GM23248 (cell line): Measurements from ENCODE around the gene ZNF460. TPM values are rescaled to one million over a fixed set of nuclear protein-coding genes. Genes with fewer than 3 reads are reported as not detected.

Source experiments
- DNase-seq: peaks from one replicate; pipeline ENCODE4 v3.0.0-alpha.2; 2015
- H2AFZ ChIP-seq: fragments of 200-600 bp; sonication (generic); 2 replicates; pipeline ENCODE4 v1.6.1; 2016; ENCODE audit warnings: antibody characterized with exemption
- H3F3A ChIP-seq: fragments of 200-600 bp; sonication (generic); 2 replicates; pipeline ENCODE4 v1.6.1; 2016; ENCODE audit warnings: mild to moderate bottlenecking, antibody characterized with exemption, mixed run types; ENCODE audit not compliant: insufficient read depth
- H3K27ac ChIP-seq: fragments of 200-600 bp; sonication (generic); 2 replicates; pipeline ENCODE4 v1.5.1; 2016; ENCODE audit warnings: mild to moderate bottlenecking
- H3K27me3 ChIP-seq: fragments of 200-600 bp; sonication (generic); replicated peaks from 2 replicates; pipeline ENCODE4 v1.6.1; 2016; ENCODE audit warnings: mild to moderate bottlenecking; ENCODE audit not compliant: insufficient read depth
- H3K36me3 ChIP-seq: fragments of 200-600 bp; sonication (generic); 2 replicates; pipeline ENCODE4 v1.6.1; 2016; ENCODE audit warnings: low read depth, mild to moderate bottlenecking
- H3K4me1 ChIP-seq: fragments of 200-600 bp; sonication (generic); 2 replicates; pipeline ENCODE4 v1.6.1; 2016; ENCODE audit warnings: mild to moderate bottlenecking; ENCODE audit not compliant: insufficient read depth
- H3K4me2 ChIP-seq: fragments of 200-600 bp; sonication (generic); one replicate; pipeline ENCODE4 v1.6.1; 2016; ENCODE audit warnings: mild to moderate bottlenecking; ENCODE audit not compliant: unreplicated experiment
- H3K4me3 ChIP-seq: fragments of 200-600 bp; sonication (generic); 2 replicates; pipeline ENCODE4 v1.5.1; 2016; ENCODE audit warnings: mild to moderate bottlenecking
- H3K79me2 ChIP-seq: fragments of 200-600 bp; sonication (generic); 2 replicates; pipeline ENCODE4 v1.6.1; 2016; ENCODE audit warnings: mild to moderate bottlenecking; ENCODE audit not compliant: insufficient read depth
- H3K9ac ChIP-seq: fragments of 200-600 bp; sonication (generic); 2 replicates; pipeline ENCODE4 v1.6.1; 2016; ENCODE audit warnings: mild to moderate bottlenecking
- H3K9me2 ChIP-seq: fragments of 200-600 bp; sonication (generic); 2 replicates; pipeline ENCODE4 v1.6.1; 2016; ENCODE audit warnings: mixed run types, mild to moderate bottlenecking, moderate library complexity; ENCODE audit not compliant: insufficient read depth
- H3K9me3 ChIP-seq: fragments of 200-600 bp; sonication (generic); one replicate; pipeline ENCODE4 v1.6.1; 2017; ENCODE audit warnings: low read depth
- H4K20me1 ChIP-seq: fragments of 200-600 bp; sonication (generic); 2 replicates; pipeline ENCODE4 v1.6.0; 2016; ENCODE audit not compliant: insufficient read depth
- EZH2 ChIP-seq: fragments of 200-600 bp; sonication (generic); IDR thresholded peaks from 2 replicates; pipeline ENCODE4 v1.6.1; 2018; ENCODE audit warnings: antibody characterized with exemption, mild to moderate bottlenecking; ENCODE audit not compliant: insufficient read depth, poor library complexity, severe bottlenecking
- EZH2phosphoT487 ChIP-seq: fragments of 200-600 bp; sonication (generic); IDR thresholded peaks from 2 replicates; pipeline ENCODE4 v1.6.1; 2018; ENCODE audit warnings: antibody characterized with exemption, moderate library complexity, mild to moderate bottlenecking, low read depth; ENCODE audit not compliant: insufficient read depth
- WGBS, 2 experiments: methylation state at CpG; one replicate each; pipeline ENCODE4 v1.1.6; 2015 to 2017; ENCODE audit warnings: low lambda C conversion rate in 2 of 2, low coverage in 1 of 2; ENCODE audit errors: missing lambda C conversion rate in 2 of 2; 5-methylcytosine and 5-hydroxymethylcytosine counted together
- in situ Hi-C: fragments of 300-500 bp; cut with MboI; formaldehyde crosslinking; loops from 2 replicates; pipeline ENCODE4 v1.15.0; 2020
- polyA plus RNA-seq: library from polyadenylated mRNA; unstranded; fragments of >200 nt; fragmentation: Nextera tagmentation; extraction: Ambion mirVana; gene quantifications from 2 replicates; pipeline ENCODE4 v1.2.1, GENCODE V29; 2016
- total RNA-seq: library from RNA; depleted of rRNA; stranded (reverse); fragments of >200 nt; shearing (Covaris generic); gene quantifications from 2 replicates; pipeline ENCODE4 v1.2.3, GENCODE V29; 2014

Gene ZNF460
- total and polyA plus RNA-seq, 2 experiments from 2014 or later = 7.6 to 49.3 TPM

DNA sequence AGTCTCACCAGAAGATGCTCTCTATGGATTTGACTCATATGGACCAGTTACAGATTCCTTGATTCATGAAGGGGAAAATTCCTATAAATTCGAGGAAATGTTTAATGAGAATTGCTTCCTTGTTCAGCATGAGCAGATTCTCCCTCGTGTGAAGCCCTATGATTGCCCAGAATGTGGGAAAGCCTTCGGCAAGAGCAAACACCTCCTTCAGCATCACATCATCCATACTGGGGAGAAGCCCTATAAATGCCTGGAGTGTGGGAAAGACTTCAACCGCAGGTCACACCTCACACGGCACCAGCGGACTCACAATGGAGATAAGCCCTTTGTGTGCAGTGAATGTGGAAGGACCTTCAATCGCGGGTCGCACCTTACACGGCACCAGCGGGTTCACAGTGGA is 10.7 kb downstream of the ZNF460 start:
- Histone ChIP-seq H3K36me3 (peaks cover 95% of the 10 kb centered on the region), H2AFZ (no peak overlapping the region), H3K27ac (no peak overlapping the region), H3K9me2 (no peaks in the 10 kb centered on the region), H3K9me3 (no peaks in the 10 kb centered on the region), H3K79me2 (peaks cover 100% of the 10 kb centered on the region), H3K4me2 (no peak overlapping the region), H3K4me1 (no peaks in the 10 kb centered on the region), H4K20me1 (peaks cover 24% of the 10 kb centered on the region), H3K27me3 (no peaks in the 10 kb centered on the region), H3K4me3 (no peak overlapping the region), H3K9ac (no peak overlapping the region), H3F3A (peaks cover 15% of the 10 kb centered on the region)
- in situ Hi-C loops = no loop called here
- no peak for TF ChIP-seq EZH2
- no peak for TF ChIP-seq EZH2phosphoT487
- 99% methylated on average over 11 of the region's 11 CpGs for WGBS, 2 experiments
- no peak for DNase-seq

DNA sequence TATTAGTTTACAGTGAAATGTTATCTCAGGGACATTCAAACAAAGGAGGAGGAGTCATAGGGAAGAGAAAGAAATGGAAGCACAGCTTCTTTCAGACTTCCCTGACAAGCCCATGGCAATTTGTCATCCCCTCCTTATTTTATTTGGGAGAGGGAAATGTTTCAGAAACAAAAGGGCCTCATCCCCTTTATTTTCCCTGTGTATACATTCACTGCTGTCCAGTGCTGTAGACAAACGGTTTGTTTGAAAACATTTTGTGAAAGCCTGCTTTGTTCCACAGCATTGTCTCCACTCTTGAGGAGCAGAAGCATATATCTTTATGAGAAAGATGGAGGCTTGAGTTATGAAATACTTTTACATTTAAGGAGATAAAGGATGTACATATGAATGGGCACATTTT is 12.3 kb downstream of the ZNF460 start:
- in situ Hi-C loops = no loop called here
- no peaks in the 10 kb centered on the region for H3K9me2 ChIP-seq
- H4K20me1 ChIP-seq = peaks cover 30% of the 10 kb centered on the region
- no peak overlapping the region for H3K4me2 ChIP-seq
- DNase-seq = no peak
- WGBS, 2 experiments = 97 to 100% methylated on average over 1 of the region's 1 CpG
- no peaks in the 10 kb centered on the region for H3K9me3 ChIP-seq
- H3F3A ChIP-seq = peaks cover 21% of the 10 kb centered on the region
- no peak overlapping the region for H2AFZ ChIP-seq
- H3K4me1 ChIP-seq = no peaks in the 10 kb centered on the region
- TF ChIP-seq EZH2 (no peak), EZH2phosphoT487 (no peak)
- no peak overlapping the region for H3K27ac ChIP-seq
- H3K27me3 ChIP-seq = no peaks in the 10 kb centered on the region
- no peak overlapping the region for H3K4me3 ChIP-seq
- peaks cover 100% of the 10 kb centered on the region for H3K79me2 ChIP-seq
- H3K9ac ChIP-seq = no peak overlapping the region
- peaks cover 81% of the 10 kb centered on the region for H3K36me3 ChIP-seq

DNA sequence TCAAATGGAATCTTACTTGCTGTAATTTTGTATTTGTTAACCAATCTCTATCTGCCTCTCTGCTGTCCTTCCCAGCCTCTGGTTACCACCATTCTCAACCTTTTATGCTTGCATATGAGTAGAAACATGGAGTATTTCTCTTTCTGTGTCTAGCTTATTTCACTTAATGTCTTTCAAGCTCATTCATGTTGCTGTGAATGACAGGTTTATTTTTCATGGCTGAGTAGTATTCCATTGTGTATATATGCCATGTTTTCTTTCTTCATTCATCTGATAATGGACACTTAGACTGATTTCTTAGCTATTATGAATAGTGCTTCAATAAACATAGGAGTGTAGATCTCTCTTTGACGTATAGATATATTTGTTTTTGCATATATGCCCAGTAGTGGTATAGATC is 13.4 kb downstream of the ZNF460 start:
- in situ Hi-C loops = no loop called here
- Histone ChIP-seq H3K9me2 (no peaks in the 10 kb centered on the region), H3K4me1 (no peaks in the 10 kb centered on the region), H2AFZ (no peak overlapping the region), H3F3A (peaks cover 26% of the 10 kb centered on the region), H3K9ac (no peak overlapping the region), H3K27ac (no peak overlapping the region), H3K36me3 (peaks cover 72% of the 10 kb centered on the region), H4K20me1 (peaks cover 27% of the 10 kb centered on the region), H3K9me3 (no peaks in the 10 kb centered on the region), H3K27me3 (no peaks in the 10 kb centered on the region), H3K4me2 (no peak overlapping the region), H3K4me3 (no peak overlapping the region), H3K79me2 (peaks cover 100% of the 10 kb centered on the region)
- 94 to 100% methylated on average over 1 of the region's 1 CpG for WGBS, 2 experiments
- DNase-seq = no peak
- TF ChIP-seq EZH2phosphoT487 (no peak), EZH2 (no peak)

DNA sequence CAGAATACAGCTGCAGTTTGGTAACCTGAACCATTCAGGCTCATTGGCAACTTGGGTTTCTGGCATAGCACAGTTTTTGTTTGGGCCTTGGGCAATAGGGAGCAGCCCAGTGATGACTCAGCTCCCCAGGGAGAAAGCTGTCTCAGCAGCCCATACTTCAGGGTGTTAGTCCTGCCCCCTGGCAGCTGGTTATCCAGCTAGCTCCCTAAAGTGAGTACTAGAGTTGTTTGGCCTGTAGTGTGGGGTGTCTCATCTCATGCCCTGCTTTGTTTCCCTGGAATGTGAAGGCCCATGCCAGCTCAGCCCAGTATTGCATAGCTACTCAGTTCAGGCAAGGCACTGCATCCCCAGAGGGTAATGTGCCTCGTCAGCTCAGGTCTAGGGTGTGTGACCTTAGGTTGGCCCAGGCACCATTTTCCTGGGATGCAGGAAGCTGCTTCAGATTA is 21.8 kb downstream of the ZNF460 start:
- Histone ChIP-seq H3K4me1 (peaks cover 18% of the 10 kb centered on the region), H3K9me2 (no peaks in the 10 kb centered on the region), H4K20me1 (peaks cover 16% of the 10 kb centered on the region; the same call in 1 of the 2 replicates), H3K4me3 (no peak overlapping the region), H3K27ac (peak overlapping the region; percentile 90), H3K36me3 (peaks cover 21% of the 10 kb centered on the region), H3K9me3 (no peaks in the 10 kb centered on the region), H3F3A (peaks cover 36% of the 10 kb centered on the region), H3K27me3 (no peaks in the 10 kb centered on the region), H3K79me2 (peaks cover 85% of the 10 kb centered on the region), H3K9ac (peak overlapping the region; percentile 57), H2AFZ (no peak overlapping the region), H3K4me2 (peak overlapping the region; percentile 18)
- in situ Hi-C loops = no loop called here
- DNase-seq = peak; percentile 98
- TF ChIP-seq EZH2 (no peak), EZH2phosphoT487 (no peak)
- WGBS, 2 experiments = 9 to 26% methylated on average over 1 of the region's 1 CpG

DNA sequence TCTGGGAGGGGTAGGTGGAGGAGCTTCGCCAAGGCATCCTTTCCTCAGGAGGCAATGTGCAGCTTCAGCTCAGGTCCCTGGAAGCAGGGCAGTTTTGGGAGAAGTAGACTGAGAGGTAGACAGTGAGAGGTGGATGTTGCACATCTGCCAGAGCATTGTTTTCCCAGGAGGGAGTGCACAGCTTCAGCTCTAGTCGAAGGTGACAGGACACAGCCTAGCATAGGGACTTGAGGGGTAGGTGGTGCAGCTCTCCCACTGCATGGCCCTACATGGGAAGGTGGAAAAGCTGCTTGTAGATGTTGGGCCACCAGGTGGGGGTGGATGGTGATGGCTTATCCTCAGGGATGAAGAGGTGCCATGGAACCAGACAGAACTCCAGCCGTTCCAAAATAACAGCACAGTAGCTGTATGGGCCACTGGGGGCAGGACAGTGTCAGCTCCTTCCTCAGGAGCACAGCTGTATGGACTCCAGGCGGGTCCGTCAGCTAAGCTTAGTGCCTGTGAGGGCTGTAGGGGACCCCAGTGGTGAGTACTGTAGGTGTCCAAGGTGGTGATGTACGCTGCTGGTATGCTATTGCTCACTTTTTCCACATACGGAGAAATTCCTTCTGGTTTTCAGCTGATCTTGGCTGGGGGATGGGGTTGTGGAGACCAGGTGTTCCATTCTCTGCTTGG is 22.6 kb downstream of the ZNF460 start:
- in situ Hi-C loops = no loop called here
- H3K27me3 ChIP-seq = no peaks in the 10 kb centered on the region
- H3K79me2 ChIP-seq = peaks cover 76% of the 10 kb centered on the region
- peaks cover 16% of the 10 kb centered on the region; the same call in 1 of the 2 replicates for H4K20me1 ChIP-seq
- H3K27ac ChIP-seq = peak overlapping the region; percentile 90
- H3K36me3 ChIP-seq = peaks cover 21% of the 10 kb centered on the region
- peak overlapping the region; percentile 18 for H3K4me2 ChIP-seq
- H3K9me3 ChIP-seq = no peaks in the 10 kb centered on the region
- H3K4me1 ChIP-seq = peaks cover 18% of the 10 kb centered on the region
- DNase-seq = no peak
- 98% methylated on average over 7 of the region's 7 CpGs for WGBS, 2 experiments
- H3F3A ChIP-seq = peaks cover 33% of the 10 kb centered on the region
- no peak overlapping the region for H2AFZ ChIP-seq
- H3K4me3 ChIP-seq = no peak overlapping the region
- TF ChIP-seq EZH2phosphoT487 (no peak), EZH2 (no peak)
- H3K9ac ChIP-seq = peak overlapping the region; percentile 57
- H3K9me2 ChIP-seq = no peaks in the 10 kb centered on the region
